ENCODE measurements around the gene SEZ6L.

SEZ6L gene

DNA sequence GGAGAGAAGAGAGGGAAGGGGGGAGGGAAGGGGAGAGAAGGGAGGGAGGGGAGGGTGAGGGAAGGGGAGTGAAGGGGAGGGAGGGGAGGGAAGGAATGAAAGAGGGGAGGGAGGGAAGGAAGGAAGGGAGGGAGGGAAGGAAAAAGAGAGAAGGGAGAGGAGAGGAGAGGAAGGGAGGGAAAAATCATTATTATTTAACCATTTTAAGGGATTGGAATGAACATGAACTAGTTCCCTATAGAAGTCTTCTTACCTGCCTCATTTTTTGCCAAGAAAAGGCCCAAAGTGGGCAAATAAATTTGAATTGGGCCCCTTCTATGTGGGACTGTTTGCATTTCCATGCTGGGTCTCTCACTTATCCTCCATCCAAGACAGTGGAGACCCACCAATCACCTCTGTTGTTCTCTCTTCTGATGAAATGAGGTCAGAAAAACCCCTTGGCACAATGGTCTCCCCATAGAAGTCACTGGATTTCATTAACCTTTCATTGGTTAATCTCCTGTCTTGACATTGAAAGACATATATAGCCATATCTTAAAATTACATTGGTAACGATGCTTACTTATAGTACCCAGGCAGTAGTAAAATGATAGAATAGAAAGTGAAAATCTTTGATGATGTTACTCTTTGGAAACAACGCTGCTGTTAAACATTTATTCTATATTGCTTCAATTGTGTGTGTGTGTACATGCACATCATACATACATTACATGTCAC lies 179.7 kb downstream of the SEZ6L start:
- TF ChIP-seq, protein P1, sequence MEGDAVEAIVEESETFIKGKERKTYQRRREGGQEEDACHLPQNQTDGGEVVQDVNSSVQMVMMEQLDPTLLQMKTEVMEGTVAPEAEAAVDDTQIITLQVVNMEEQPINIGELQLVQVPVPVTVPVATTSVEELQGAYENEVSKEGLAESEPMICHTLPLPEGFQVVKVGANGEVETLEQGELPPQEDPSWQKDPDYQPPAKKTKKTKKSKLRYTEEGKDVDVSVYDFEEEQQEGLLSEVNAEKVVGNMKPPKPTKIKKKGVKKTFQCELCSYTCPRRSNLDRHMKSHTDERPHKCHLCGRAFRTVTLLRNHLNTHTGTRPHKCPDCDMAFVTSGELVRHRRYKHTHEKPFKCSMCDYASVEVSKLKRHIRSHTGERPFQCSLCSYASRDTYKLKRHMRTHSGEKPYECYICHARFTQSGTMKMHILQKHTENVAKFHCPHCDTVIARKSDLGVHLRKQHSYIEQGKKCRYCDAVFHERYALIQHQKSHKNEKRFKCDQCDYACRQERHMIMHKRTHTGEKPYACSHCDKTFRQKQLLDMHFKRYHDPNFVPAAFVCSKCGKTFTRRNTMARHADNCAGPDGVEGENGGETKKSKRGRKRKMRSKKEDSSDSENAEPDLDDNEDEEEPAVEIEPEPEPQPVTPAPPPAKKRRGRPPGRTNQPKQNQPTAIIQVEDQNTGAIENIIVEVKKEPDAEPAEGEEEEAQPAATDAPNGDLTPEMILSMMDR (IDR thresholded peaks at IDR 0.05; ENCODE audit: borderline replicate concordance, control extremely low read depth, extremely low read depth, insufficient read depth, missing control alignments) = no peak
- in situ Hi-C loops (cut with MboI; ENCODE audit: low sequenced_read_pairs, unreplicated experiment) = loop anchor here (25.0 kb wide), 1 partner anchor 862 kb away; no protein-coding TSS in a partner anchor
- no peak for DNase-seq (ENCODE audit: low spot score)

GRCh38 chr22:26354707-26355106 lies 185.4 kb downstream of the SEZ6L start:
- TF ChIP-seq, protein P1 (IDR thresholded peaks at IDR 0.05; ENCODE audit: borderline replicate concordance, control extremely low read depth, extremely low read depth, insufficient read depth, missing control alignments) = no peak
- in situ Hi-C loops (cut with MboI; ENCODE audit: low sequenced_read_pairs, unreplicated experiment) = no loop called here
- DNase-seq (ENCODE audit: low spot score) = no peak

- in situ Hi-C loops (cut with MboI; ENCODE audit: low sequenced_read_pairs, unreplicated experiment) = no loop called here
- no peak for DNase-seq (ENCODE audit: low spot score)
- TF ChIP-seq, protein P1 (IDR thresholded peaks at IDR 0.05; ENCODE audit: borderline replicate concordance, control extremely low read depth, extremely low read depth, insufficient read depth, missing control alignments) = no peak
Observed at GRCh38 chr22:26357281-26357680, 188.0 kb downstream of the SEZ6L start.

- no peak for DNase-seq (ENCODE audit: low spot score)
- in situ Hi-C loops (cut with MboI; ENCODE audit: low sequenced_read_pairs, unreplicated experiment) = no loop called here
- TF ChIP-seq, protein P1 (IDR thresholded peaks at IDR 0.05; ENCODE audit: borderline replicate concordance, control extremely low read depth, extremely low read depth, insufficient read depth, missing control alignments) = no peak
Observed at GRCh38 chr22:26357813-26358212, 188.6 kb downstream of the SEZ6L start.

DNA sequence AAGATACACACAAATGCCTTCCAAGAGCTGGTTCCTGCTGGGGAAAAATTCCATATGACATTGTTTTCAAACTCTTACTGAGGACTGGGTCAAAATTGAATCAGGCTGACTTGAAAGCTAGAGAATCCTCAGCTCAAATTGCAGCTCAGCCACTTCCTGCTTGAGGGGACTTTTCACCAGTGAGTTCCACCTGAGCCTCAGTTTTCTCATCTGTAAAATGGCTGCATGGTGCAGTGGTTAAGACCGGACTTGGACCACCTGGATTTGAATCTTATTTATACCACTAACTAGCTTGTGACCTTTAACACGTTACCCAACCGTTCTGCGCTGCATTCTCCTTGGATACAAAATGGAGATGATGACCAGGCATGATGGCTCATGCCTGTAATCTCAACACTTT lies 189.9 kb downstream of the SEZ6L start:
- TF ChIP-seq, protein P1 (IDR thresholded peaks at IDR 0.05; ENCODE audit: borderline replicate concordance, control extremely low read depth, extremely low read depth, insufficient read depth, missing control alignments) = no peak
- no peak for DNase-seq (ENCODE audit: low spot score)
- in situ Hi-C loops (cut with MboI; ENCODE audit: low sequenced_read_pairs, unreplicated experiment) = no loop called here

- in situ Hi-C loops (cut with MboI; ENCODE audit: low sequenced_read_pairs, unreplicated experiment) = no loop called here
- TF ChIP-seq, protein P1 (IDR thresholded peaks at IDR 0.05; ENCODE audit: borderline replicate concordance, control extremely low read depth, extremely low read depth, insufficient read depth, missing control alignments) = peak; percentile 76
- DNase-seq (ENCODE audit: low spot score) = peak; percentile 65
Observed at GRCh38 chr22:26360169-26360885, 191.1 kb downstream of the SEZ6L start.

Measured in GM13976 (cell line).